Measurements from ENCODE around the gene GCC1. TPM values are rescaled to one million over a fixed set of nuclear protein-coding genes. Genes with fewer than 3 reads are reported as not detected.

Gene GCC1
- total and polyA plus RNA-seq, 2 donors (not counting 1 experiment from before 2014, with no cell fraction given), result 10.3 to 25.5 TPM

- Histone ChIP-seq H4K20me1 (ENCODE audit: control insufficient read depth, insufficient read depth, low read length, poor library complexity, severe bottlenecking) (no peaks in the 10 kb centered on the region), H3K9ac (ENCODE audit: low read length) (no peak overlapping the region), H3K27me3 (replicated peaks in 1 of 4; ENCODE audit: control extremely low read depth in 1 of 4, control insufficient read depth in 3 of 4, insufficient read depth in 4 of 4, low read length in 3 of 4) (no peaks in the 10 kb centered on the region), H3K27ac (ENCODE audit: low read length in 2 of 2) (no peak overlapping the region), H2AFZ (ENCODE audit: insufficient read depth, low read depth, low read length, poor library complexity, severe bottlenecking) (no peak overlapping the region), H3K4me3 (ENCODE audit: control extremely low read depth in 1 of 5, extremely low read depth in 1 of 5, insufficient read depth in 1 of 5, low read depth in 2 of 5, low read length in 4 of 5) (no peak overlapping the region), H3K4me2 (replicated peaks; ENCODE audit: low read depth, low read length, poor library complexity, severe bottlenecking) (no peak overlapping the region), H3K79me2 (ENCODE audit: control insufficient read depth, insufficient read depth, low read length) (peaks cover 14% of the 10 kb centered on the region), H3K36me3 (replicated peaks in 1 of 2; ENCODE audit: control extremely low read depth in 1 of 2, control insufficient read depth in 1 of 2, extremely low read depth in 1 of 2, insufficient read depth in 2 of 2, low read length in 1 of 2) (peaks cover 0 to 15% of the 10 kb centered on the region in 2 experiments), H3K4me1 (ENCODE audit: control insufficient read depth in 2 of 2, insufficient read depth in 2 of 2, low read length in 2 of 2) (peaks cover 13 to 16% of the 10 kb centered on the region in 2 donors), H3K9me3 (ENCODE audit: control extremely low read depth in 1 of 3, control insufficient read depth in 2 of 3, insufficient read depth in 1 of 3, low read length in 2 of 3) (no peaks in the 10 kb centered on the region)
- WGBS (ENCODE audit: insufficient coverage), result 94% methylated on average over 3 of the region's 4 CpGs
- no peak for TF ChIP-seq CTCF (IDR thresholded peaks at IDR 0.05)
- TF ChIP-seq EZH2 (IDR thresholded peaks at IDR 0.05; ENCODE audit: borderline replicate concordance, insufficient read depth, low read depth, low read length, poor library complexity, severe bottlenecking), result no peak
- no peak overlapping the region for H3K27ac Mint-ChIP-seq
- intact Hi-C loops (cut with micrococcal nuclease), result no loop called here
- peaks cover under 1% of the 10 kb centered on the region for H3K27me3 Mint-ChIP-seq
- POLR2A ChIA-PET, result no interaction called here
- peaks cover 14% of the 10 kb centered on the region for H3K4me1 Mint-ChIP-seq
- H3K9me3 Mint-ChIP-seq (ENCODE audit: insufficient read depth), result no peaks in the 10 kb centered on the region
- CTCF ChIA-PET, result interaction anchor here (1.3 kb wide), 1 partner anchor 617 kb away, joined by 3 read pairs; no protein-coding TSS in a partner anchor
- H3K4me3 Mint-ChIP-seq, result no peak overlapping the region
- ATAC-seq (ENCODE audit: low read depth) (no peak), DNase-seq (no peak)
These were observed 7.2 kb upstream of the GCC1 start for GRCh38 chr7:127592550-127592949.

- Mint-ChIP-seq H3K27me3 (no peaks in the 10 kb centered on the region), H3K27ac (no peak overlapping the region)
- CTCF ChIA-PET, result no interaction called here
These were observed 6.2 kb upstream of the GCC1 start for GRCh38 chr7:127591591-127591990.

More at GRCh38 chr7:127591591-127591990, 6.2 kb upstream of the GCC1 start:
- H3K79me2 ChIP-seq (ENCODE audit: control insufficient read depth, insufficient read depth, low read length), result peaks cover 14% of the 10 kb centered on the region
- no peak overlapping the region for H3K27ac ChIP-seq (ENCODE audit: low read length in 2 of 2)
- no peak overlapping the region for H3K4me3 ChIP-seq (ENCODE audit: control extremely low read depth in 1 of 5, extremely low read depth in 1 of 5, insufficient read depth in 1 of 5, low read depth in 2 of 5, low read length in 4 of 5)
- TF ChIP-seq EZH2 (IDR thresholded peaks at IDR 0.05; ENCODE audit: borderline replicate concordance, insufficient read depth, low read depth, low read length, poor library complexity, severe bottlenecking), result no peak
- no peak for TF ChIP-seq CTCF (IDR thresholded peaks at IDR 0.05)
- H3K4me1 ChIP-seq (ENCODE audit: control insufficient read depth in 2 of 2, insufficient read depth in 2 of 2, low read length in 2 of 2), result peaks cover 16 to 20% of the 10 kb centered on the region in 2 donors
- no peak overlapping the region for H3K9ac ChIP-seq (ENCODE audit: low read length)
- no peaks in the 10 kb centered on the region for H4K20me1 ChIP-seq (ENCODE audit: control insufficient read depth, insufficient read depth, low read length, poor library complexity, severe bottlenecking)
- no peaks in the 10 kb centered on the region for H3K27me3 ChIP-seq (replicated peaks in 1 of 4; ENCODE audit: control extremely low read depth in 1 of 4, control insufficient read depth in 3 of 4, insufficient read depth in 4 of 4, low read length in 3 of 4)
- WGBS (ENCODE audit: insufficient coverage), result no CpG with 5 or more reads among the region's 6 CpGs
- H3K4me2 ChIP-seq (replicated peaks; ENCODE audit: low read depth, low read length, poor library complexity, severe bottlenecking), result no peak overlapping the region
- Mint-ChIP-seq H3K4me3 (no peak overlapping the region), H3K9me3 (ENCODE audit: insufficient read depth) (no peaks in the 10 kb centered on the region), H3K4me1 (peaks cover 21% of the 10 kb centered on the region)
- DNase-seq, result no peak
- no peak for ATAC-seq (ENCODE audit: low read depth)
- no peaks in the 10 kb centered on the region for H3K9me3 ChIP-seq (ENCODE audit: control extremely low read depth in 1 of 3, control insufficient read depth in 2 of 3, insufficient read depth in 1 of 3, low read length in 2 of 3)
- no peak overlapping the region for H2AFZ ChIP-seq (ENCODE audit: insufficient read depth, low read depth, low read length, poor library complexity, severe bottlenecking)
- intact Hi-C loops (cut with micrococcal nuclease), result no loop called here
- POLR2A ChIA-PET, result no interaction called here
- peaks cover 0 to 15% of the 10 kb centered on the region in 2 experiments for H3K36me3 ChIP-seq (replicated peaks in 1 of 2; ENCODE audit: control extremely low read depth in 1 of 2, control insufficient read depth in 1 of 2, extremely low read depth in 1 of 2, insufficient read depth in 2 of 2, low read length in 1 of 2)
